SK-N-SH treated with all-trans-retinoic acid at 6 μM for 48 hours (cell line): ENCODE data around the gene NSG2.
A peak's percentile ranks its signal among the peaks of the same experiment; 100 is the strongest.

Experiments used
- ATAC-seq: fragments of 200-7000 bp; cut with Tn5 transposase; 3 replicates; pipeline ENCODE4 v1.9.1; 2020; ENCODE audit warnings: mild to moderate bottlenecking, moderate library complexity
- ARNTL ChIP-seq: fragments of 450-650 bp; formaldehyde crosslinking; IDR thresholded peaks from 2 replicates; pipeline ENCODE4 v1.5.0; 2020; ENCODE audit warnings: low read depth, mild to moderate bottlenecking, moderate library complexity, borderline replicate concordance
- BACH2 ChIP-seq: fragments of 250-450 bp; sonication (Bioruptor Pico); IDR thresholded peaks from 2 replicates; pipeline ENCODE4 v1.9.0; 2021; ENCODE audit warnings: mild to moderate bottlenecking, borderline replicate concordance
- ESRRG ChIP-seq: fragments of 250-450 bp; sonication (Bioruptor Pico); IDR thresholded peaks from 2 replicates; pipeline ENCODE4 v1.6.1; 2021; ENCODE audit warnings: mild to moderate bottlenecking
- GLIS3 ChIP-seq: fragments of 250-450 bp; sonication (Bioruptor Pico); IDR thresholded peaks from 2 replicates; pipeline ENCODE4 v1.5.0; 2020; ENCODE audit warnings: mild to moderate bottlenecking, moderate library complexity
- ISL1 ChIP-seq: fragments of 250-450 bp; sonication (Bioruptor Pico); IDR thresholded peaks from 2 replicates; pipeline ENCODE4 v2.1.2; 2022; ENCODE audit warnings: mild to moderate bottlenecking, moderate library complexity
- PPARA ChIP-seq: fragments of 250-450 bp; sonication (Bioruptor Pico); IDR thresholded peaks from 2 replicates; pipeline ENCODE4 v1.5.0; 2020; ENCODE audit warnings: mild to moderate bottlenecking, borderline replicate concordance
- RARB ChIP-seq: fragments of 250-450 bp; sonication (Bioruptor Pico); IDR thresholded peaks from 2 replicates; pipeline ENCODE4 v1.8.0; 2021; ENCODE audit warnings: mild to moderate bottlenecking, moderate library complexity
- SNAI2 ChIP-seq: fragments of 250-450 bp; sonication (Bioruptor Pico); IDR thresholded peaks from 2 replicates; pipeline ENCODE4 v1.5.0; 2020; ENCODE audit warnings: mild to moderate bottlenecking, moderate library complexity
- ZC3H10 ChIP-seq: fragments of 250-450 bp; sonication (Bioruptor Pico); IDR thresholded peaks from 2 replicates; pipeline ENCODE4 v1.5.1; 2021; ENCODE audit warnings: mild to moderate bottlenecking, moderate library complexity
- ZFP3 ChIP-seq: fragments of 250-450 bp; sonication (Bioruptor Pico); IDR thresholded peaks from 2 replicates; pipeline ENCODE4 v1.5.0; 2020; ENCODE audit warnings: mild to moderate bottlenecking, moderate library complexity
- ZFP30 ChIP-seq: fragments of 450-650 bp; formaldehyde crosslinking; IDR thresholded peaks from 2 replicates; pipeline ENCODE4 v1.5.0; 2022; ENCODE audit warnings: mild to moderate bottlenecking, moderate library complexity
- ZNF565 ChIP-seq: fragments of 450-650 bp; formaldehyde crosslinking; conservative IDR thresholded peaks from 2 replicates; pipeline ENCODE4 v1.5.0; 2020; ENCODE audit warnings: low read depth, mild to moderate bottlenecking, moderate library complexity
- ZNF70 ChIP-seq: fragments of 450-650 bp; formaldehyde crosslinking; IDR thresholded peaks from 2 replicates; pipeline ENCODE4 v1.5.0; 2020; ENCODE audit warnings: mild to moderate bottlenecking, moderate library complexity
- ZNF8 ChIP-seq: fragments of 450-650 bp; formaldehyde crosslinking; IDR thresholded peaks from 2 replicates; pipeline ENCODE4 v1.5.0; 2020; ENCODE audit warnings: mild to moderate bottlenecking, moderate library complexity
- TF ChIP-seq, protein P1 (sequence below): fragments of 250-450 bp; sonication (Bioruptor Pico); IDR thresholded peaks from 2 replicates; pipeline ENCODE4 v1.5.0; 2020; ENCODE audit warnings: mild to moderate bottlenecking, moderate library complexity
- TF ChIP-seq, protein P2 (sequence below): fragments of 250-450 bp; sonication (Bioruptor Pico); IDR thresholded peaks from 2 replicates; pipeline ENCODE4 v1.8.0; 2021; ENCODE audit warnings: low read depth, mild to moderate bottlenecking, moderate library complexity, borderline replicate concordance
- TF ChIP-seq, protein P3 (sequence below): fragments of 250-450 bp; sonication (Bioruptor Pico); IDR thresholded peaks from 2 replicates; pipeline ENCODE4 v1.5.1; 2021; ENCODE audit warnings: mild to moderate bottlenecking, moderate library complexity

Gene NSG2

DNA sequence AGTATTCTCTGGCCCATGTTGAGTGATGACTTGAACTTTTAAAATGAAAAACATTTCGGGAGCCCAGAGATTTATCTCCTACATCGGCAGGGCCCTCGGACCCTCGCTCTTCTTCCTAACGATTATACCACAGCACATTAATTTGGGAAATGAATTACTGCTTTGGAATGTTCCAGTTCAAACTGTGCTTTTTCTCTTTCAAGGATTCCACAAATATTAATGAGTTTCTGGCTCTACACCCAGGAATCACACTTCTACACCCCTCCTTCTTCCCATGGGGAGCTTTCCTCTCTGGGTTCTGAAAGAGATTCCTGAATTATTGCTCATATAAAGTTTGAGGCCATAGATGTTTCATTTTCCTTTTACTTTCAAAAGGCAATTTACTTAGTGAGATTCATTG is 41.2 kb downstream of the NSG2 start:
- ATAC-seq, result peak; percentile 40; the same call in 2 of the 3 replicates
- TF ChIP-seq, protein P1, sequence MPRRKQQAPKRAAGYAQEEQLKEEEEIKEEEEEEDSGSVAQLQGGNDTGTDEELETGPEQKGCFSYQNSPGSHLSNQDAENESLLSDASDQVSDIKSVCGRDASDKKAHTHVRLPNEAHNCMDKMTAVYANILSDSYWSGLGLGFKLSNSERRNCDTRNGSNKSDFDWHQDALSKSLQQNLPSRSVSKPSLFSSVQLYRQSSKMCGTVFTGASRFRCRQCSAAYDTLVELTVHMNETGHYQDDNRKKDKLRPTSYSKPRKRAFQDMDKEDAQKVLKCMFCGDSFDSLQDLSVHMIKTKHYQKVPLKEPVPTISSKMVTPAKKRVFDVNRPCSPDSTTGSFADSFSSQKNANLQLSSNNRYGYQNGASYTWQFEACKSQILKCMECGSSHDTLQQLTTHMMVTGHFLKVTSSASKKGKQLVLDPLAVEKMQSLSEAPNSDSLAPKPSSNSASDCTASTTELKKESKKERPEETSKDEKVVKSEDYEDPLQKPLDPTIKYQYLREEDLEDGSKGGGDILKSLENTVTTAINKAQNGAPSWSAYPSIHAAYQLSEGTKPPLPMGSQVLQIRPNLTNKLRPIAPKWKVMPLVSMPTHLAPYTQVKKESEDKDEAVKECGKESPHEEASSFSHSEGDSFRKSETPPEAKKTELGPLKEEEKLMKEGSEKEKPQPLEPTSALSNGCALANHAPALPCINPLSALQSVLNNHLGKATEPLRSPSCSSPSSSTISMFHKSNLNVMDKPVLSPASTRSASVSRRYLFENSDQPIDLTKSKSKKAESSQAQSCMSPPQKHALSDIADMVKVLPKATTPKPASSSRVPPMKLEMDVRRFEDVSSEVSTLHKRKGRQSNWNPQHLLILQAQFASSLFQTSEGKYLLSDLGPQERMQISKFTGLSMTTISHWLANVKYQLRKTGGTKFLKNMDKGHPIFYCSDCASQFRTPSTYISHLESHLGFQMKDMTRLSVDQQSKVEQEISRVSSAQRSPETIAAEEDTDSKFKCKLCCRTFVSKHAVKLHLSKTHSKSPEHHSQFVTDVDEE, result no peak
- TF ChIP-seq BACH2 (CRISPR knock-in tag), result no peak
- TF ChIP-seq, protein P2, sequence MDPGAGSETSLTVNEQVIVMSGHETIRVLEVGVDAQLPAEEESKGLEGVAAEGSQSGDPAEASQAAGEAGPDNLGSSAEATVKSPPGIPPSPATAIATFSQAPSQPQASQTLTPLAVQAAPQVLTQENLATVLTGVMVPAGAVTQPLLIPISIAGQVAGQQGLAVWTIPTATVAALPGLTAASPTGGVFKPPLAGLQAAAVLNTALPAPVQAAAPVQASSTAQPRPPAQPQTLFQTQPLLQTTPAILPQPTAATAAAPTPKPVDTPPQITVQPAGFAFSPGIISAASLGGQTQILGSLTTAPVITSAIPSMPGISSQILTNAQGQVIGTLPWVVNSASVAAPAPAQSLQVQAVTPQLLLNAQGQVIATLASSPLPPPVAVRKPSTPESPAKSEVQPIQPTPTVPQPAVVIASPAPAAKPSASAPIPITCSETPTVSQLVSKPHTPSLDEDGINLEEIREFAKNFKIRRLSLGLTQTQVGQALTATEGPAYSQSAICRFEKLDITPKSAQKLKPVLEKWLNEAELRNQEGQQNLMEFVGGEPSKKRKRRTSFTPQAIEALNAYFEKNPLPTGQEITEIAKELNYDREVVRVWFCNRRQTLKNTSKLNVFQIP (CRISPR knock-in tag), result no peak
- TF ChIP-seq, all 23 proteins: peak for 0

DNA sequence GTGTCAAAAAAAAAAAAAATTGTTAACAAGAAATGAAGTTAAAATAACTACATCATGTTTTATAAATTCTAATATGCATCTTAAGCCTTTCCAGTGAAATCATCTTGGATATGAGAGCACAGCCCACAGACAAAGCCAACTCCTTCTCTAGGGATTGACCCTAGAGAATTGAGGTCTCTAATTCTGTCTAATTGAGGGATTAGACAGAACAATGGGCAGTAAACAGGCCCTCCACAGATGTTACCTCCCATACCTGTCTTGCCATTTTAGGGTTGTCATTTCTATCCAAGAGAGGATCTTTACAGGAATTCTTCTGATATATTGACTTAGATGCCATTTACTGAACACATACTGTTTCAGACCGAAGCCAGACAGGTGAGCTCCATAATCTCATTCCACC is 42.3 kb downstream of the NSG2 start:
- TF ChIP-seq, protein P2 (CRISPR knock-in tag), result no peak
- TF ChIP-seq, protein P3, sequence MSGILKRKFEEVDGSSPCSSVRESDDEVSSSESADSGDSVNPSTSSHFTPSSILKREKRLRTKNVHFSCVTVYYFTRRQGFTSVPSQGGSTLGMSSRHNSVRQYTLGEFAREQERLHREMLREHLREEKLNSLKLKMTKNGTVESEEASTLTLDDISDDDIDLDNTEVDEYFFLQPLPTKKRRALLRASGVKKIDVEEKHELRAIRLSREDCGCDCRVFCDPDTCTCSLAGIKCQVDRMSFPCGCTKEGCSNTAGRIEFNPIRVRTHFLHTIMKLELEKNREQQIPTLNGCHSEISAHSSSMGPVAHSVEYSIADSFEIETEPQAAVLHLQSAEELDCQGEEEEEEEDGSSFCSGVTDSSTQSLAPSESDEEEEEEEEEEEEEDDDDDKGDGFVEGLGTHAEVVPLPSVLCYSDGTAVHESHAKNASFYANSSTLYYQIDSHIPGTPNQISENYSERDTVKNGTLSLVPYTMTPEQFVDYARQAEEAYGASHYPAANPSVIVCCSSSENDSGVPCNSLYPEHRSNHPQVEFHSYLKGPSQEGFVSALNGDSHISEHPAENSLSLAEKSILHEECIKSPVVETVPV (CRISPR knock-in tag), result no peak
- no peak for TF ChIP-seq ZNF70 (CRISPR knock-in tag)
- TF ChIP-seq ESRRG (CRISPR knock-in tag), result no peak
- TF ChIP-seq, protein P1, result no peak
- TF ChIP-seq SNAI2 (CRISPR knock-in tag), result no peak
- no peak for TF ChIP-seq ZFP30 (CRISPR knock-in tag)
- no peak for TF ChIP-seq ZNF565 (CRISPR knock-in tag)
- no peak for TF ChIP-seq RARB
- no peak for TF ChIP-seq ARNTL (CRISPR knock-in tag)
- no peak for TF ChIP-seq ZC3H10
- TF ChIP-seq ISL1 (CRISPR knock-in tag), result no peak
- no peak for TF ChIP-seq ZNF8 (CRISPR knock-in tag)
- no peak for TF ChIP-seq PPARA (CRISPR knock-in tag)
- no peak for ATAC-seq

DNA sequence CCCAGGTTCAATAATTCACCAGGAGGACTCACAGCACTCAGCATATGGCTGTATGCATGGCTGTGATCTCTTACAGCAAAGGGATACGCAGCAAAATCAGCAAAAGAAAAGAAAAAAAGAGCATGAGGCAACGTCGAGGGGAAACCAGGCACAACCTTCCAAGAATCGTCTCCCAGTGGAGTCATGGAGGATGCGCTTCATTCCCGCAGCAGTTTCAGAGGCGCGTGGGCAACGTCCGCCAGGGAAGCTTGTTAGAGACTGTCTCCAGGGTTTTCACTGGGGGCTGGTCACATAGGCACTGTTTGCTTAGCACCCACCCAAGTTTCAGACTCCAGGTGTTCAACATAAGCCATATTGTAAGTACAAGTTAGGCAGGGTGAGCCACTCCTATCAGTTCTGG is 44.6 kb downstream of the NSG2 start:
- ATAC-seq, result no peak
- TF ChIP-seq ESRRG (CRISPR knock-in tag) (no peak), GLIS3 (CRISPR knock-in tag) (no peak), ISL1 (CRISPR knock-in tag) (no peak), ZFP3 (CRISPR knock-in tag) (no peak), ZNF565 (CRISPR knock-in tag) (no peak)
- TF ChIP-seq, protein P1, result no peak
